ENCODE measurements around the gene NOSIP. TPM values are rescaled to one million over a fixed set of nuclear protein-coding genes. Genes with fewer than 3 reads are reported as not detected.

The NOSIP gene
- total and polyA plus RNA-seq, 2 of the 4 experiments (the other 2 are of a cell fraction): 118 to 138 TPM

GRCh38 chr19:49549045-49549444, 31.3 kb downstream of the NOSIP start:
- Histone ChIP-seq H3K18ac (ENCODE audit: low read depth, low read length) (no peak overlapping the region), H3K4me3 (ENCODE audit: insufficient read depth, low read depth, low read length) (no peak overlapping the region), H4K5ac (ENCODE audit: low read depth, low read length) (no peak overlapping the region), H3K9ac (ENCODE audit: low read depth, low read length) (no peak overlapping the region), H2BK15ac (ENCODE audit: low read depth, low read length) (no peak overlapping the region), H3K27me3 (ENCODE audit: control insufficient read depth, insufficient read depth, low read length) (no peaks in the 10 kb centered on the region), H3K4me2 (ENCODE audit: low read depth, low read length) (no peak overlapping the region), H3K36me3 (ENCODE audit: control insufficient read depth, insufficient read depth, low read length) (peaks cover 3% of the 10 kb centered on the region), H3K4me1 (ENCODE audit: control insufficient read depth, insufficient read depth, low read length) (no peaks in the 10 kb centered on the region; the same call in 1 of the 2 replicates), H3K56ac (ENCODE audit: extremely low read depth, insufficient read depth, low read length) (no peak overlapping the region), H3K9me3 (ENCODE audit: control insufficient read depth, insufficient read depth, low read length) (no peaks in the 10 kb centered on the region), H3K14ac (replicated peaks; ENCODE audit: low read depth, low read length) (no peak overlapping the region), H4K20me1 (ENCODE audit: insufficient read depth, low read length) (no peaks in the 10 kb centered on the region), H3K27ac (ENCODE audit: insufficient read depth, low read length) (no peak overlapping the region), H2BK5ac (ENCODE audit: low read depth, low read length, poor library complexity, severe bottlenecking) (no peak overlapping the region), H2AK5ac (ENCODE audit: low read depth, low read length) (no peak overlapping the region), H2AFZ (replicated peaks; ENCODE audit: low read length, poor library complexity) (no peak overlapping the region), H2AK9ac (replicated peaks; ENCODE audit: low read depth, low read length, poor library complexity) (no peak overlapping the region), H3K4ac (ENCODE audit: low read depth, low read length) (no peak overlapping the region), H3K79me1 (ENCODE audit: low read depth in 1 of 2, low read length in 2 of 2) (no peaks in the 10 kb centered on the region), H4K8ac (ENCODE audit: low read depth in 2 of 2, low read length in 2 of 2) (no peak overlapping the region), H2BK120ac (ENCODE audit: low read depth, low read length) (no peak overlapping the region), H3K23ac (ENCODE audit: low read depth, low read length) (no peak overlapping the region), H4K91ac (ENCODE audit: insufficient read depth, low read depth, low read length) (no peak overlapping the region), H2BK20ac (ENCODE audit: low read depth, low read length) (no peak overlapping the region), H3K9me1 (ENCODE audit: insufficient read depth, low read length) (0 out of 2 replicates have a peak, but pooled peaks cover 3% of the 10 kb centered on the region)
- POLR2A ChIA-PET (ENCODE audit: unreplicated experiment): no interaction called here
- dilution Hi-C loops (cut with HindIII; ENCODE audit: low sequenced_read_pairs, unreplicated experiment) (no loop called here), intact Hi-C loops (cut with micrococcal nuclease) (loop anchor here (5.0 kb wide), 1 partner anchor 322 kb away; no protein-coding TSS in a partner anchor), in situ Hi-C loops (cut with MboI; ENCODE audit: low sequenced_read_pairs) (no loop called here)
- DNase-seq (no peak), ATAC-seq (ENCODE audit: low read depth) (no peak)
- no peak for TF ChIP-seq USF2 (IDR thresholded peaks at IDR 0.05; ENCODE audit: low read depth, low read length)
- no TSS peak for BruUV-seq (replicated peaks)
- CTCF ChIA-PET: interaction anchor here (0.8 kb wide), 1 partner anchor 47 kb away, joined by 3 read pairs; no protein-coding TSS in a partner anchor
- WGBS, 2 experiments (ENCODE audit: extremely low coverage in 2 of 2, insufficient read length in 1 of 2): 86% methylated on average over 6 of the region's 13 CpGs; no CpG with 5 or more reads in 1 of the 2 experiments

Data from IMR-90 (cell line).